K562 (cell line): ENCODE data around the gene CNOT1. TPM values are rescaled to one million over a fixed set of nuclear protein-coding genes. Genes with fewer than 3 reads are reported as not detected.

Experiments
- ARID2 ChIP-seq: fragments of 450-650 bp; IDR thresholded peaks from 2 replicates; pipeline ENCODE4 v1.6.1; 2017; ENCODE audit warnings: antibody characterized with exemption, mild to moderate bottlenecking
- ARID3A ChIP-seq: IDR thresholded peaks from 2 replicates; pipeline ENCODE4 v1.6.1; 2012; ENCODE audit warnings: low read depth, low read length, improper control_type of control experiment, borderline replicate concordance
- ASH1L ChIP-seq: fragments of 450-650 bp; IDR thresholded peaks from 2 replicates; pipeline ENCODE4 v1.6.1; 2018; ENCODE audit warnings: borderline replicate concordance, mild to moderate bottlenecking, low read depth; ENCODE audit not compliant: partially characterized antibody
- ATF7 ChIP-seq: fragments of 450-650 bp; IDR thresholded peaks from 2 replicates; pipeline ENCODE4 v1.7.1; 2014; ENCODE audit warnings: mild to moderate bottlenecking, moderate library complexity
- CBX2 ChIP-seq: fragments of 200-600 bp; sonication (generic); IDR thresholded peaks from one replicate; pipeline ENCODE4 v1.6.1; 2012; ENCODE audit warnings: mild to moderate bottlenecking, low read length, inconsistent platforms; ENCODE audit not compliant: insufficient read depth, poor library complexity, severe bottlenecking
- CHD4 ChIP-seq: fragments of 200-600 bp; sonication (generic); IDR thresholded peaks from 3 replicates; pipeline ENCODE4 v1.6.1; 2012; ENCODE audit warnings: low read depth, mild to moderate bottlenecking, mixed read lengths, low read length, inconsistent platforms; ENCODE audit not compliant: insufficient read depth, insufficient replicate concordance, poor library complexity, severe bottlenecking
- CTCFL ChIP-seq: IDR thresholded peaks from 2 replicates; pipeline ENCODE4 v1.6.1; 2011; ENCODE audit warnings: borderline replicate concordance, low read depth, mild to moderate bottlenecking, moderate library complexity, low read length; ENCODE audit not compliant: insufficient read depth, poor library complexity, severe bottlenecking
- E2F8 ChIP-seq: fragments of 450-650 bp; IDR thresholded peaks from 2 replicates; pipeline ENCODE4 v1.7.1; 2018; ENCODE audit warnings: mild to moderate bottlenecking, low read depth; ENCODE audit not compliant: partially characterized antibody
- ESRRB ChIP-seq: fragments of 250-450 bp; sonication (Bioruptor Pico); IDR thresholded peaks from 2 replicates; pipeline ENCODE4 v1.5.0; 2020; ENCODE audit warnings: mild to moderate bottlenecking, moderate library complexity, borderline replicate concordance
- FOXK2 ChIP-seq, 2 experiments: fragments of 450-650 bp; IDR thresholded peaks in 1 of 2; conservative IDR thresholded peaks in 1 of 2; 2 replicates each; pipeline ENCODE4 v1.6.1; 2016; ENCODE audit warnings: low read depth in 2 of 2, mild to moderate bottlenecking in 1 of 2
- HOXB6 ChIP-seq: fragments of 250-450 bp; sonication (Bioruptor Pico); IDR thresholded peaks from 2 replicates; pipeline ENCODE4 v1.5.1; 2022; ENCODE audit warnings: mild to moderate bottlenecking, borderline replicate concordance
- IRF9 ChIP-seq: fragments of 450-650 bp; IDR thresholded peaks from 2 replicates; pipeline ENCODE4 v1.6.1; 2016; ENCODE audit warnings: missing biosample characterization, missing genetic modification characterization
- KDM2B ChIP-seq: fragments of 250-450 bp; sonication (Bioruptor Pico); IDR thresholded peaks from 2 replicates; pipeline ENCODE4 v1.8.0; 2021; ENCODE audit warnings: mild to moderate bottlenecking, moderate library complexity
- KLF13 ChIP-seq: fragments of 450-650 bp; IDR thresholded peaks from 2 replicates; pipeline ENCODE4 v1.6.1; 2016; ENCODE audit warnings: missing genetic modification characterization, low read depth, mild to moderate bottlenecking, missing compliant biosample characterization, moderate library complexity, borderline replicate concordance
- NUFIP1 ChIP-seq: fragments of 450-650 bp; IDR thresholded peaks from 2 replicates; pipeline ENCODE4 v1.6.1; 2018; ENCODE audit not compliant: partially characterized antibody
- RBM25 ChIP-seq: fragments of 200-400 bp; formaldehyde crosslinking; IDR thresholded peaks from 2 replicates; pipeline ENCODE4 v1.6.1; 2018; ENCODE audit warnings: low read length, low read depth, moderate library complexity; ENCODE audit not compliant: severe bottlenecking
- STAT5A ChIP-seq: IDR thresholded peaks from 2 replicates; pipeline ENCODE4 v1.6.1; 2012; ENCODE audit warnings: low read length, inconsistent platforms, borderline replicate concordance
- TFAM ChIP-seq: fragments of 250-450 bp; sonication (Bioruptor Pico); conservative IDR thresholded peaks from 2 replicates; pipeline ENCODE4 v1.5.0; 2021; ENCODE audit warnings: mild to moderate bottlenecking, moderate library complexity
- ZNF764 ChIP-seq: fragments of 250-450 bp; sonication (Bioruptor Pico); IDR thresholded peaks from 2 replicates; pipeline ENCODE4 v1.4.0; 2020; ENCODE audit warnings: low read depth, mild to moderate bottlenecking, moderate library complexity
- polyA plus RNA-seq, 8 experiments: library from polyadenylated mRNA; depleted of rRNA in 4 of 8; stranded (reverse) in 5 of 8; unstranded in 3 of 8; fragments of >200 nt; fragmentation: Nextera tagmentation in 2 of 8; fragmentation: Illumina TruSeq in 1 of 8; extraction: Ambion mirVana in 2 of 8; extraction: Trizol in 1 of 8; gene quantifications; 2 replicates each; pipeline versions ENCODE4 v1.2.1 to v1.2.3, GENCODE V29; 2011 to 2014; ENCODE audit warnings: inconsistent platforms in 1 of 8, missing spikeins in 1 of 8
- total RNA-seq, 7 experiments: library from RNA; depleted of rRNA in 6 of 7; stranded (reverse); fragments of >200 nt in 6 of 7; fragmentation: Illumina TruSeq in 2 of 7; extraction: Trizol in 2 of 7; gene quantifications; 2 replicates each; pipeline versions ENCODE4 v1.2.1 to v1.2.3, GENCODE V29; 2011 to 2021; ENCODE audit warnings: low replicate concordance in 1 of 7

CNOT1 gene
- total and polyA plus RNA-seq, 9 of the 15 experiments (the other 6 are each of a cell fraction or from before 2014, with no cell fraction given), result 110 to 270 (median 220) TPM

- no peak for TF ChIP-seq NUFIP1
- TF ChIP-seq STAT5A, result no peak
- no peak for TF ChIP-seq ARID3A
- TF ChIP-seq ZNF764, result no peak
- TF ChIP-seq FOXK2 (conservative IDR thresholded peaks at IDR 0.05 in 1 of 2, IDR thresholded peaks at IDR 0.05 in 1 of 2; ENCODE audit: low read depth in 2 of 2), result peak; percentile 97 to 98
- no peak for TF ChIP-seq E2F8
- no peak for TF ChIP-seq KLF13
- no peak for TF ChIP-seq ESRRB (CRISPR knock-in tag)
- no peak for TF ChIP-seq ASH1L
- no peak for TF ChIP-seq RBM25
- TF ChIP-seq ARID2, result no peak
- no peak for TF ChIP-seq KDM2B (CRISPR knock-in tag)
- no peak for TF ChIP-seq HOXB6 (CRISPR knock-in tag)
- no peak for TF ChIP-seq IRF9 (tag)
- peak; percentile 77 for TF ChIP-seq ATF7
- TF ChIP-seq CTCFL, result no peak
- no peak for TF ChIP-seq CBX2
- TF ChIP-seq TFAM, result no peak
- TF ChIP-seq CHD4, result no peak
These were observed 114.3 kb downstream of the CNOT1 start, which contains the start of gene SETD6 (continued) for GRCh38 chr16:58515125-58515870.
